Measurements from ENCODE around the gene CCDC30.

The CCDC30 gene

DNA sequence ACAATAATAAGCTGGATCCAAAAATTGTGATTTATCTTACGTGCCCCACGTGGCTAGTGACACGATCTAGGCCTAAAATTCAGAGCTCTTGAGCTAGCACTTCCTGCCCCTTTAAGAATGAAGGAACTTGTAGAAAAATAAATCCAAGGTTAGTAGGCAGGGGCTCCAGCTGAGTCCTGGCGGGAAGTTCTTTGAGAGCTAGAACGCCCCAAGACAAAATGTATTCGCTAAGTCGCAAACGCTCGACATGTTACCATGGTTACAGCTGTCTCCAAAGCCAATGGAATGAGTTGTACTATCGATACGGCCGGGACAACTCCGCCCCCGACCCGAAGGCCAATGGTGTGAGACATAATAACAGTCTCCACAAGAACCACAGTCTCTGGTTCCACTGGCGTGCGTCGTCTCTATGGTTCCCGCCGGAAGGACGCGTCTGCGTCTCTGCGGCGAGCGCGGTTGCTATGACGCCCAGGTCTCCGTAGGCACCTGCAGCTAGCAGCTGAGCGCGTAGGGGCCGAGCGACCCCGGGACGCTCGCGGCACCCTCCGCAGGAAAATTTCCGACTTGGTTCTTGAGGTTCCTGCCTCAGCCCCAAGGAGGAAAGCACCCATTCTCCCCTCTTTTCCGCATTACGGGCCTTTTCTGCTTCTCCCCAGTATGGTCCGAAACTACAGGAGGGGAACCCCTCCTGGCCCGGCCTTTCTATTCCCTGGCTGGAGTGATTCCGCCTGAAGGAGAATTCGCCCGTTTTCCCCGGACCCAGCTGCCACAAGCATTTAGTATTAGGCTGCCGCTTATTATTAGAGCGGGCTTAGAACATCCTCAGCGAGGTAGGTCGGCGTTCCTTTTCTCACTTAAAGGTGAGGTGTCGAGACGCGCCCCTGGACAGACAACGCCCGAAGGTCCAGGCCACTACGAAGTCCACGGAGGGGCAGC is at the start of gene CCDC30:
TSS of gene CCDC30 (plus strand) at position 459 of the 936 bp plus-strand sequence. CDS start 17,266 bp downstream, outside the sequence.
- DNase-seq (ENCODE audit: low read depth in 3 of 3), result peak; percentile 89 to 94 (median 90)

DNA sequence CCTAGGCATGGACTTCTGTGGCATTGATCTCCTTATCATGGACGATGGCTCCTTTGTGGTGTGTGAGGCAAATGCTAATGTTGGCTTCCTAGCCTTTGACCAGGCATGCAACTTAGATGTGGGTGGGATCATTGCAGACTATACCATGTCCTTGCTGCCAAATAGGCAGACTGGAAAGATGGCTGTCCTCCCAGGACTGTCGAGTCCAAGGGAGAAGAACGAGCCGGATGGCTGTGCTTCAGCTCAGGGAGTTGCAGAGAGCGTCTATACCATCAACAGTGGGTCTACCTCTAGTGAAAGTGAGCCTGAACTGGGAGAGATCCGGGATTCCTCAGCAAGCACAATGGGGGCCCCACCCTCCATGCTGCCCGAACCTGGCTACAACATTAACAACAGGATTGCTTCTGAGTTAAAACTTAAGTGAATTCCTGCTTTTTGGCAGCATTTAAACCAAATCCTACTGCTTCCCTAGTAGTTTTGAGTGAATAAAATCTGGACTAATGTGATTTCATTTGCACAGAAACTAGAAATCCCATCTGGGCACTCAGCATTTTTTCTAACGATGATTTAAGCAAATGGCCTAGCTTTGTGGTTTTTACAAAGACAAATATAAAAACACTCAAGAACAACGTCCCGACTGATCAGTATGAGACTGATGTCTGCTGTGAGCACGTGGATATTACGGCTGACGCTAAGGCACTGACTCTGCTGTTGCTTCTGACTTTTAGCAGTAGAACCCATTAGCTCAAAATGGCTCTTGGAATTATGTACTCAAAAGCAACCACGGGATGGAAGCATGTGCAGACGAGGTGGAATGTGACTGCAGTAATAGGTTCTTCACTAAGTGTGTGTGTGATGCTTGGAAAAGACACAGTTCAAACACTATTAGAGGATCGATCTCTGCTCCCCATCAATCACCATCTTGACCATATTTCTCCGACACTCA is 48.3 kb upstream of the CCDC30 start:
- DNase-seq (ENCODE audit: low read depth in 3 of 3), result no peak

GRCh38 chr1:42417166-42417565 is 45.9 kb upstream of the CCDC30 start:
- DNase-seq (ENCODE audit: low read depth in 3 of 3), result no peak

DNA sequence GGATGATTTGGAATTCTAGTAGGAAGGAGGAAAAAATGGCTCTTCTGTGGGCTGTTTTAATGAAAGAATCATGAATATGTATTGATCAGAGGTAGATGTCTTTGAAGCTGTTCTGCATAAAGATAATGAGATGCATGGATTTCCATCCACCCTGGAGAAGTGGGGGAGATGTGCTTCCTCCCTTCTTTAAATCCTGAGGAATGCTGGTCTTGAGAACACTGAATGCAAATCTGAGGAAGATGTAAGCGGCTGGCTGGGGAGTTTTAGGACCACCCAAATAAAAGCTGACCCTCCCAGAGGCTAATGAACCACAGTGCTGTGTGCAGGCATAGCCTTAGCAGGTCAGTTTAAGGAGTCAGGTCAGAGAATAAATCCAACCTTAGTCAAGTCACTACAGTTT is 44.6 kb upstream of the CCDC30 start:
- no peak for DNase-seq (ENCODE audit: low read depth in 3 of 3)

- DNase-seq (ENCODE audit: low read depth in 3 of 3), result no peak
These were observed 43.8 kb upstream of the CCDC30 start for GRCh38 chr1:42419126-42419821.

DNA sequence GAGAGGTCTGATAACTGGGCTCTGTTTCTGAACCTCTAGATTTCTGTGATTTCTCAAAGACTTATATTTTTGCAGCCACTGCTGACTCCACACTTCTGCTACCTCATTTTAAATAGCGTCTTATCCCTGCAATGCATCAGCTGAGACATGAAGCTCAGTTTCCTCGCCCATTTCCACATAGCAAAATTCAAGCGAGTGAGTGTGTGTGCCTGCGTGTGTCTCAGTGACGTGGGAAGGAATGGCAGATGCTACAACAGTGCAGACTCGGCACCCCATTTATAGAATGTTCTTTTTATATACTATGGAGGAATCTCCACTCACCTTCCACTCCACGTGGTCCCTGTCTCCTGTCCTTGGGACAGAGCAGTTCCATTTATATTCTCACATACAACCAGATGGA is 43.0 kb upstream of the CCDC30 start:
- no peak for DNase-seq (ENCODE audit: low read depth in 3 of 3)

DNA sequence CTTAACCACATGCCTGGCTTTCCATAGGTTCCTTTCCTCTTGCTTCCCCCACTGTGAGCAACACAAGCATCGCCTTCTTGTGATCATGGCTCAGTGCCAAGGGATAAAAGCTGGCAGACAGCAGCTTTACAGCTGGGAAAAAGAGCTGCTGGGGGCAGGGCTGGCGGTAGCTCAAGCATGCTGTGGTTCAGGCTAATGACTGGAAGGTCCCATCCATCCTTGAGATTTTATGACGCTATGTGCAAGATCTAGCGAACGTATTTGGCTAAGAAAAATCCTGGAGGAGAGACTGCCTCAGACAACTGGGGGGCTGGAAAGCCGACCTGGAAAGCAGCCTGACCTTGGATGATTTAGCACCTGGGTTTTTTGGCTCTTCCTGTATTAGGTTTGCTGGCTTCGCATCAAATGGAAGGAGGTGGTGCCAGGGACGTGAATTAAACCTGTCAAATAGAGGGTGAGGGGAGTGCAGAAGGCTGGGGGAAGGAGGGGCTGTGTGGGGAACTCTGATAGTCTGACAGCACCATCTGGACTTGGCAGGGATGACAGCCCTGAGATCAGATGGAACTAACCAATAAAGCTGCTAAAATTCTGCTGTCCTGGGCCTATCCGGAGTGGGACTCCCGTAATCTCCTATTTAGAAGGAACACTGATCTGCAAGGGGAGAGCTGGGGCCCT is 42.0 kb upstream of the CCDC30 start:
- no peak for DNase-seq (ENCODE audit: low read depth in 3 of 3)

DNA sequence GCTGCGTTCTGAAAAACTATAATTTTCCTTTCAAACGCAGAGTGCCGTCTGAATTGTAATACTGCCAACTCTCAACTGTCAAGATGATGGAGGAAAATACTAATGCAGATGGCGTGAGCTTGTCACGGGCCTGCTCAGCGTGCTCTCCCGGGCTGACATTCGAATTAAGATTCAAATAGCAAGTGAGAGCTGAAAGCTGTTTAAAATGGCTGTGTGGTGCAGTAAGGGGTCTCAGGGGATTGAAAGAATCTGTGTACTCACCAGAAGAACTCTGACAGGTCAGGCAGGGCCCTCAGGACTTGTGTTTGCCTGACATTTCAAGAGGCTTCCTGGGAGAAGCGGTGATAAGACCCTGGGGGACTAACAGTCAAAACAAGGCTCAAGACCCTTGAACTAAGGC is 40.3 kb upstream of the CCDC30 start:
- no peak for DNase-seq (ENCODE audit: low read depth in 3 of 3)

- no peak for DNase-seq (ENCODE audit: low read depth in 3 of 3)
These were observed 39.4 kb upstream of the CCDC30 start for GRCh38 chr1:42423681-42424080.

DNA sequence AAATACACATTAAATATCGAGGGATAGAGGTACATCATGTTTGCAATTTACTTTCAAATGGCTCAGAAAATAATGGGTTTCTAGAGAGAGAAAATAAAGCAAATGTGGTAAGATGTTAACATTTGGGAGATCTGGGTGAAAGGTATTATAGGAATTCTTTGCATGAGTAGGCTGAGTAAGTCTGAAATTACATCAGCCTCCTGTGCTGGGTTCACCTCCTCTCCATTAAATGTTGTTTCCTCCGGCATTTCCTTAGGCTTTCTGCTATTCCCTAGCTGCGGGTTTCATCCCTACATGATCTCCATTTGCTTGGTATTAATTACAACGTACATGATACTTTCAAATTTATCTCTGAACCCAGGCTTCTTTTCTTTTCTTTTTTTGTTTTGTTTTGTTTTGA is 38.9 kb upstream of the CCDC30 start:
- no peak for DNase-seq (ENCODE audit: low read depth in 3 of 3)

GRCh38 chr1:42427240-42427639 is 35.8 kb upstream of the CCDC30 start:
- no peak for DNase-seq (ENCODE audit: low read depth in 3 of 3)

DNA sequence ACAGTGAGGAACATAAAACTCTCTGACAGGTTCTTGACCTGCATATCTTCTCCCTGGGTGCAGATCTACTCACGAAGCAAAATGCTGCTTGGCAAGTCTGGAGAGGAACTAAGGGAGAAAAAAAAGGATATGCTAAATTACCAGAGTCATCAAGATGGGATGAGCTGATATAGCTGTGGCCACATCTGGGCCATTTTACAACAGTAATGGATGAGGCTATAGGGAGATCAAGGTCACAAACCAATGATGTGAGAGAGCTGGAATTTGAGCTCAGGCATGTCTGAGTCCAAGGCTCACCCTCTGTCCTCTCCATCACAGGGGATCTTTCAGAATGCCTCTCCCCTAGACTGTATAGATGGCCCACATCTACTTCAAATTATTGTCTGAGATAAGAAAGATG is 33.5 kb upstream of the CCDC30 start:
- DNase-seq (ENCODE audit: low read depth in 3 of 3), result no peak

- DNase-seq (ENCODE audit: low read depth in 3 of 3), result no peak
These were observed 32.6 kb upstream of the CCDC30 start for GRCh38 chr1:42430286-42431135.

GRCh38 chr1:42431514-42431913 is 31.6 kb upstream of the CCDC30 start:
- no peak for DNase-seq (ENCODE audit: low read depth in 3 of 3)

GRCh38 chr1:42432714-42433113 is 30.4 kb upstream of the CCDC30 start:
- no peak for DNase-seq (ENCODE audit: low read depth in 3 of 3)

- no peak for DNase-seq (ENCODE audit: low read depth in 3 of 3)
These were observed 29.7 kb upstream of the CCDC30 start for GRCh38 chr1:42433369-42433768.

DNA sequence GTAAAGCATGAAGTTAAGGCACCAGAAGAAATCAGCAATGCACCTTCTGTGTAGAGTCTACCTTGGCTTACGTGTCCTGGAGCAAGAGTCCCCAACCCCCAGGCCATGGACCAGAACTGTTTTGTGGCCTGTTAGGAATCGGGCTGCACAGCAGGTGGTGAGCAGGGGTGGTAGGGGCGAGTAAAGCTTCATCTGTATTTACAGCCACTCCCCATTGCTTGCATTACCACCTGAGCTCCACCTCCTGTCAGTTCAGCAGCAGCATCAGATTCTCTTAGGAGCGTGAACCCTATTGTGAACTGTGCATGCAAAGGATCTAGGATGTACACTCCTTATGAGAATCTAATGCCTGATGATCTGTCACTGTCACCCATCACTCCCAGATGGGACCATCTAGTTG is 28.7 kb upstream of the CCDC30 start:
- DNase-seq (ENCODE audit: low read depth in 3 of 3), result no peak

DNA sequence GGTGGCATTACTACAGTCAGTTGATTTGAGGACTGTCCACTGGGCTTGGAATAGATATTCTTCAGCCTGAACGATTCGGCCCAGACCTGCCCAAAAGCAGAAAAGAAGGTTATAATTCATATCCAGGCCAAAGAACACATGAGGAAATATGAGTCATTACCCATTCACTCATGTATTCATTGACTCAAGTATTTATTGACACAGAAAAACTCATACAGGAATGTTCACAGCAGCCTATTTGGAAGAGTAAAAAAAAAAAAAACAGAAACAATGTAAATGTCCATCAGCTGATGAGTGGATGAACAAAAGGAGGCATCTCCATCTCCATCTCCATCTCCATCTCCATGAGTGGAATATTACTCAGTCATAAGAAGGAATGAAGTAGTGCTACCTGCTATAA is 23.1 kb upstream of the CCDC30 start:
- no peak for DNase-seq (ENCODE audit: low read depth in 3 of 3)

DNA sequence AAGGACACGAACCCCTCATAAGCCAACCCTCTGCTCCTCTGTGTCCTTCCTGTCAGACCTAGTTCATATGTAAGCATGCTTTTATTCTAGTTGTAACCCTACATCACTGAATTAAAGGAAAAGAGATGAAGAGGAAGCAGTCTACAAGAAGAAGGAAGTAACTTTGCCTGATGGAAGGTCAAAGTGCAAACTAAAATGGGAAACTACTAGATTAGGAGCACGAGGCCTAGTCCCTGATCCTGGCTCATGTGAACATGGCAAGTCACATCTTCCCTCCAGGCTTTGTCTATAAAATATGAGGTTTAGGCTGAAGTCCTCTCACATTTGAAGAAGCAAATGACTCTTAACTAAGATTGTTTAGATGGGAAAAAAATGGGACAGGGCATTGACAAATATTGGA is 20.4 kb upstream of the CCDC30 start:
- DNase-seq (ENCODE audit: low read depth in 3 of 3), result no peak

GRCh38 chr1:42449256-42449655 is 13.8 kb upstream of the CCDC30 start:
- DNase-seq (ENCODE audit: low read depth in 3 of 3), result no peak
